A549 (cell line): ENCODE measurements around the gene ATP9B.

Source experiments
- BHLHE40 ChIP-seq: IDR thresholded peaks from 2 replicates; pipeline ENCODE4 v1.6.1; 2012; ENCODE audit warnings: low read depth, low read length, inconsistent platforms
- CBX8 ChIP-seq: fragments of 200-600 bp; sonication (generic); IDR thresholded peaks from 2 replicates; pipeline ENCODE4 v1.6.1; 2016
- CTCF ChIP-seq: fragments of >200 bp; sonication (Bioruptor Twin); formaldehyde crosslinking; IDR thresholded peaks from 3 replicates; pipeline ENCODE4 v1.5.1; 2016
- EP300 ChIP-seq, 2 experiments: fragments of >200 bp; sonication (Bioruptor Twin); formaldehyde crosslinking; IDR thresholded peaks; 2 replicates in 1 of 2; 3 replicates in 1 of 2; pipeline ENCODE4 v1.6.1; 2016 to 2017
- MAX ChIP-seq: IDR thresholded peaks from 2 replicates; pipeline ENCODE4 v1.6.1; 2012
- NPAS2 ChIP-seq: fragments of 250-450 bp; sonication (Bioruptor Pico); IDR thresholded peaks from 2 replicates; pipeline ENCODE4 v1.8.0; 2022; ENCODE audit warnings: mild to moderate bottlenecking, moderate library complexity, borderline replicate concordance
- POLR2A ChIP-seq: IDR thresholded peaks from 2 replicates; pipeline ENCODE4 v1.6.1; 2012; ENCODE audit warnings: mild to moderate bottlenecking, low read length
- RAD21 ChIP-seq, 2 experiments: fragments of >200 bp in 1 of 2; sonication (Bioruptor Twin) in 1 of 2; formaldehyde crosslinking in 1 of 2; IDR thresholded peaks in 1 of 2; conservative IDR thresholded peaks in 1 of 2; 2 replicates in 1 of 2; 3 replicates in 1 of 2; pipeline ENCODE4 v1.6.1; 2012 to 2018; ENCODE audit warnings: inconsistent platforms in 1 of 2
- REST ChIP-seq: fragments of 200-600 bp; sonication (generic); IDR thresholded peaks from 2 replicates; pipeline ENCODE4 v1.6.1; 2016; ENCODE audit warnings: antibody characterized with exemption, mild to moderate bottlenecking, moderate library complexity
- SREBF2 ChIP-seq: fragments of 450-650 bp; IDR thresholded peaks from 2 replicates; pipeline ENCODE4 v1.6.1; 2014; ENCODE audit warnings: mild to moderate bottlenecking, moderate library complexity
- ZC3H11A ChIP-seq: fragments of 450-650 bp; IDR thresholded peaks from 2 replicates; pipeline ENCODE4 v1.6.1; 2014; ENCODE audit warnings: antibody characterized with exemption, mild to moderate bottlenecking

- TF ChIP-seq POLR2A, result no peak
- TF ChIP-seq NPAS2 (CRISPR knock-in tag), result no peak
- no peak for TF ChIP-seq CTCF
- no peak for TF ChIP-seq SREBF2
- no peak for TF ChIP-seq REST
- no peak for TF ChIP-seq EP300 (IDR thresholded peaks at IDR 0.05)
- no peak for TF ChIP-seq MAX
- TF ChIP-seq CBX8, result no peak
- no peak for TF ChIP-seq RAD21 (conservative IDR thresholded peaks at IDR 0.05 in 1 of 2, IDR thresholded peaks at IDR 0.05 in 1 of 2)
- no peak for TF ChIP-seq ZC3H11A
- no peak for TF ChIP-seq BHLHE40
These were observed 24.8 kb downstream of the ATP9B start for GRCh38 chr18:79093986-79094385.
